ENCODE measurements around the gene SSC4D.

- TF ChIP-seq CTCF (IDR thresholded peaks at IDR 0.05; ENCODE audit: low read depth, low read length) (no peak), MYC (IDR thresholded peaks at IDR 0.05; ENCODE audit: low read depth, low read length) (no peak), POLR2A (IDR thresholded peaks at IDR 0.05; ENCODE audit: extremely low read depth, insufficient read length) (no peak)
Observed at GRCh38 chr7:76423666-76424412, 14.3 kb upstream of the SSC4D start.
